Erythroblast (primary cell): ENCODE measurements around the gene FXR1.
"Not testable (repeated sequence)": the region's sequence is repeated elsewhere in the genome, so short reads cannot be mapped to it uniquely, and the experiment has no call there.

Source experiments
- GATA1 ChIP-seq: IDR thresholded peaks from 2 replicates; pipeline ENCODE4 v1.6.1; 2011; ENCODE audit warnings: low read depth, mild to moderate bottlenecking, control low read depth, low read length, moderate library complexity
- POLR2A ChIP-seq: IDR thresholded peaks from 2 replicates; pipeline ENCODE4 v1.6.1; 2011; ENCODE audit warnings: mild to moderate bottlenecking, low read length

- TF ChIP-seq POLR2A, GATA1: not testable (repeated sequence)
Measured at GRCh38 chr3:180986366-180986765, 73.9 kb downstream of the FXR1 start.
